ENCODE results near the gene CAPN2. TPM values are rescaled to one million over a fixed set of nuclear protein-coding genes. Genes with fewer than 3 reads are reported as not detected.

Gene CAPN2
- total RNA-seq, 4 donors from 2014 or later: 96.5 to 170 (median 117) TPM

DNA sequence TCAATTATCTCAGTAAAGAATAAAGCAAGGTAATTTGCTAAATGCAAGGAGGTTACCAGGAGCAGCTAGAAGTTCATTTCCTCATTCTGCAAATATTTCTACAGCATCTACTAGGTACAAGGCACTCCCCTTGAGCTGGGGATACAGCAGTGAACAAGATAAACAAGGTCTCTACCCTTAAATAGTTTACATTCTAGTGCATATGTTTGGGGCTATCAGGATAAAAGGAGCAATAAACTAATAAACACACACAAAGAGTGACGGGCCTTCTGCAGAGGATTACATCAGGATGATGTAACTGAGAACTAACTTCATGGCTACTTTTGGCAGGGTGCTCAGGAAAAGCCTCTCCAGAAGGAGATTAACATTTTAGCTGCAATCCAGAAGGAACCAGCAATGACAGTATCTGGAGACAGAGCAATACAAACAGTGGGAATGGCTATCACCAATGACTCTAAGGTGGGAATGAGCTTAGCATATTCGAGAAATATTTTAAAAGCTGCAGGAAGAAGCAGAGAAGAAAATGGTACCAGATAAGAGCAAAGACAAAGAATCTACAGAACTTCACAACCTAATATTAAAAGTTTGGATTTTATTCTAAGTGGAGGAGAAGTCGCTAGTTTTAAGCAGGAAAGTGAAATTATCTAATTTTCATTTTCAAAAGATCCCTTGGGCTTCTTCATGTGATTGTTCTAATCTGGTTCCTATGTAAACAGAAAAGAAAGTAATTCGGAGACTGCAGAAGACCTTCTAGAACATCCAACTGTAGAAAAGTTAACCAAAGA, 107.6 kb downstream of the CAPN2 start:
- Histone ChIP-seq H3K27ac (no peak overlapping the region), H3K27me3 (no peaks in the 10 kb centered on the region), H3K9me3 (no peaks in the 10 kb centered on the region), H3K4me3 (no peak overlapping the region), H3K36me3 (no peaks in the 10 kb centered on the region), H3K4me1 (no peaks in the 10 kb centered on the region)
- TF ChIP-seq, protein P1, sequence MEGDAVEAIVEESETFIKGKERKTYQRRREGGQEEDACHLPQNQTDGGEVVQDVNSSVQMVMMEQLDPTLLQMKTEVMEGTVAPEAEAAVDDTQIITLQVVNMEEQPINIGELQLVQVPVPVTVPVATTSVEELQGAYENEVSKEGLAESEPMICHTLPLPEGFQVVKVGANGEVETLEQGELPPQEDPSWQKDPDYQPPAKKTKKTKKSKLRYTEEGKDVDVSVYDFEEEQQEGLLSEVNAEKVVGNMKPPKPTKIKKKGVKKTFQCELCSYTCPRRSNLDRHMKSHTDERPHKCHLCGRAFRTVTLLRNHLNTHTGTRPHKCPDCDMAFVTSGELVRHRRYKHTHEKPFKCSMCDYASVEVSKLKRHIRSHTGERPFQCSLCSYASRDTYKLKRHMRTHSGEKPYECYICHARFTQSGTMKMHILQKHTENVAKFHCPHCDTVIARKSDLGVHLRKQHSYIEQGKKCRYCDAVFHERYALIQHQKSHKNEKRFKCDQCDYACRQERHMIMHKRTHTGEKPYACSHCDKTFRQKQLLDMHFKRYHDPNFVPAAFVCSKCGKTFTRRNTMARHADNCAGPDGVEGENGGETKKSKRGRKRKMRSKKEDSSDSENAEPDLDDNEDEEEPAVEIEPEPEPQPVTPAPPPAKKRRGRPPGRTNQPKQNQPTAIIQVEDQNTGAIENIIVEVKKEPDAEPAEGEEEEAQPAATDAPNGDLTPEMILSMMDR (IDR thresholded peaks at IDR 0.05): no peak
- no peak for TF ChIP-seq POLR2A (IDR thresholded peaks at IDR 0.05)
- no peak for DNase-seq
- intact Hi-C loops (cut with DNase I; ENCODE audit: low total_unique reads): no loop called here

DNA sequence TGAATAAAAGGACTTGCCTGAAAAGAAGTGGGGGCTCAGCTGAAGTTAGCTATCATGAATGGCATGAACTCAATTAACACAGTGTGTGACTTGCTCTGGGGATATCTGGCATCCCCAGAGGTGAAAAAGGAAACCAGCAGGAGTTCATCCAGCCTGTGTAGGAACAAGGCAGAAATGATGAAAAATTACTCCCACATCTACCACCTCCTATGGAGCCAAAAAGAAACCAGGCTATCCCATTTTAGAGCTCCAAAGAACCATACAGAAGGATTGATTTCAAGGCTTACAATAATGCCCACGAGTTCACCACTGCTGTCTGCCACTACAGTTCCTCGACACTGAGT, 108.1 kb downstream of the CAPN2 start:
- Histone ChIP-seq H3K36me3 (no peaks in the 10 kb centered on the region), H3K4me3 (no peak overlapping the region), H3K4me1 (no peaks in the 10 kb centered on the region), H3K27ac (no peak overlapping the region), H3K9me3 (no peaks in the 10 kb centered on the region), H3K27me3 (no peaks in the 10 kb centered on the region)
- intact Hi-C loops (cut with DNase I; ENCODE audit: low total_unique reads): no loop called here
- no peak for DNase-seq
- no peak for TF ChIP-seq POLR2A (IDR thresholded peaks at IDR 0.05)
- TF ChIP-seq, protein P1 (IDR thresholded peaks at IDR 0.05): no peak

DNA sequence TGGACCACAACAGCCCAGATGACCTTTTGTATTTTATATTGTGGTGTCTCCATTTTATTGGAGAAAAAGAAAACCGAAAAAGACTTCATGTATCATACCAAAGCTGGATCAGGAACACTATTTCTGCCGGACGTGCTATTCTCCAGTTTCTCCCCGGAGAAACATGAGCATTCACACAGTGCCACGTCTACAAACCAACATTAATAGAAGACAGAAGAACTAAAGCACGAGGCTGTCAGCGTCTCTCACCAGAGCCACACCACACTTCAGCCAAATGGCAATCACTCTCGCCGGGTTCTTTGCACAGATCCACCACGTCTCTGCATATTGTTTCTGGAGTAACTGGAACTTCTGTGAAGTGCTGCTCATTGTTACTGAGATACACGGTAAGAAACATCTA, 108.6 kb downstream of the CAPN2 start:
- intact Hi-C loops (cut with DNase I; ENCODE audit: low total_unique reads): no loop called here
- Histone ChIP-seq H3K27ac (no peak overlapping the region), H3K27me3 (no peaks in the 10 kb centered on the region), H3K36me3 (no peaks in the 10 kb centered on the region), H3K4me1 (no peaks in the 10 kb centered on the region), H3K9me3 (no peaks in the 10 kb centered on the region), H3K4me3 (no peak overlapping the region)
- DNase-seq: no peak
- TF ChIP-seq, protein P1 (IDR thresholded peaks at IDR 0.05): no peak
- no peak for TF ChIP-seq POLR2A (IDR thresholded peaks at IDR 0.05)

DNA sequence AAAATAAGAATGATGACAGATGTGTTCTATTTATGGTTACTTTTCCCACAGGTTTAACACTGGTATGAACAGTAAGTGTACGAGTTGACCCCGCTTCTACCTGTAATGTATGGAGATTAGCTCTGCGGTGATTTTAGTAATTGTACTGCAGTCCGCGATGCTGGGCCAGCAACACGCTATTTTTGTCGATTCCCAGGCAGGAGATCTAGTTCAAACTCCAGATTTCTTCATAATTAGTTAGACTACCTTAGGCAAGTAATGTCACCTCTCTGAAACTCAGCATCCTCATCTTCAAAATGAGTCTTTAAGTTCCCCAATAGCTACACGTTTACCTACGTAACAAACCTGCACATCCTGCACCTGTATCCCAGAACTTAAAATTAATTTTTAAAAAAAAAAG, 111.9 kb downstream of the CAPN2 start:
- Histone ChIP-seq H3K4me3 (no peak overlapping the region), H3K27me3 (no peaks in the 10 kb centered on the region), H3K9me3 (no peaks in the 10 kb centered on the region), H3K36me3 (no peaks in the 10 kb centered on the region), H3K4me1 (no peaks in the 10 kb centered on the region), H3K27ac (no peak overlapping the region)
- TF ChIP-seq, protein P1 (IDR thresholded peaks at IDR 0.05): no peak
- TF ChIP-seq POLR2A (IDR thresholded peaks at IDR 0.05): no peak
- intact Hi-C loops (cut with DNase I; ENCODE audit: low total_unique reads): no loop called here
- DNase-seq: no peak

DNA sequence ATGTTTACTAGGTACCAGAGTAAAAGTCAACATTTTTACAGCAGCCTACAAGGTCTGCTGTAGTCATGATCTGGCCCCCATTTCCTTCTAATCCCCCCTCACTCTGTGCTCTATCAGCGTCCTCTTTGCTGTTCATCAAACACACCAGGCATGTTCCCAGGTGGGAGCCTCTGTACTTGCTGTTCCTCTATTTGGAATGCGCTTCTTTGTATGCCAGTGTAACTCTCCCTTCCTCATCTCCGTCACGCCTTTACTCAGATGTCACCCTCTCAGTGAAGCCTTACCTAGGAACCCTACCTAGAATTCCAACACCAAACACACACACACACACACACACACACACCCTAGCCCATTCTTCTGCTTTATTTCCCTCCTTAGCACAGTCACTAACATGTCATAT, 112.4 kb downstream of the CAPN2 start:
- no peak for TF ChIP-seq POLR2A (IDR thresholded peaks at IDR 0.05)
- TF ChIP-seq, protein P1 (IDR thresholded peaks at IDR 0.05): no peak
- Histone ChIP-seq H3K27ac (no peak overlapping the region), H3K27me3 (no peaks in the 10 kb centered on the region), H3K9me3 (no peaks in the 10 kb centered on the region), H3K36me3 (no peaks in the 10 kb centered on the region), H3K4me3 (no peak overlapping the region), H3K4me1 (no peaks in the 10 kb centered on the region)
- DNase-seq: no peak
- intact Hi-C loops (cut with DNase I; ENCODE audit: low total_unique reads): no loop called here

Small RNAs within 50 kb of the gene (small RNA-seq; reads per million reads assigned to genes)
- not detected for gene RNU6-1248P

Other genes starting within 250 kb of the CAPN2 start
- gene CAPN8, start 46.8 kb upstream of the CAPN2 start, total RNA-seq: under 1 TPM in 2 of 4 donors, not detected in 2; 0.59 to 0.88 TPM
- 10 to 100 TPM; 25.6 to 66.7 (median 50.8) TPM for gene TP53BP2, start 133.4 kb downstream of the CAPN2 start, total RNA-seq